SW480 (cell line): ENCODE data around the gene TMEM106B.
"Not testable (repeated sequence)": the region's sequence is repeated elsewhere in the genome, so short reads cannot be mapped to it uniquely, and the experiment has no call there.

ENCODE experiments used
- DNase-seq: peaks from one replicate; pipeline ENCODE4 v3.0.0-alpha.2; 2016; ENCODE audit warnings: low spot score

The TMEM106B gene

DNA sequence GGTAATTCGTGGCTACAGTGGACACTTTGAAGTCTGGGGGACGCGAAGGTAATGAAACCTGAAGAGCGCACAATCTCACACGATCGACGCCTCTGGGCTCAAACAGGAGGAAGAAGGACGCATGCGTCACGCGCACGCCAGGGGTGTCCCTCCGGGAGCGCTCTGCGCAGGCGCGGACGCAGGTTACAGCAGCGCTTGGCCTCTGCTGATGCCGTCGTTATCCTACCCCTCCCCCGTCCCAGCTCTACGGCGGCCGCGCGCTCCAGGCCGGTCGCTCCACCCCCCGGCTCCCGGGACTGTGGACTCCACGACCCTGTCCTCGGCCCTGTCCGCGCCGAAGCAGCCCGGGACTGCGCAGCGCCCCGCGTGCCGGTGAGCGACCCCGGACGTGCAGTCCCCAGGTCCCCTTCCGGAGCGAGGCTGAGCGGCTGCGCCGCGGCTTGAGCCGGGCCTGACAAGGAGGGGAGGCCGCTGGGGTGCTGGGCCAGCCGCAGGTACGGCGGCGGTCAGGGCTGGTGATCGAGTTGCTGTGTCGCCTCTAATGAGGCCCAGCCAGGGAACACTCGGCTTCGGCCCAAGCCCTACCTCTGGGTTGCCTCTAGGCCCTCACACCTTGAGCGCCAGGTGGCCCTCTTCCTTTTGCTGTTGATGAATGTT, at the start of gene TMEM106B:
TMEM106B (plus strand) TSS at position 241 of the 657 bp plus-strand sequence. CDS start 3,517 bp downstream, outside the sequence.
- peak; percentile 99 for DNase-seq

- no peak for DNase-seq
Measured at GRCh38 chr7:12162415-12163113, 48.5 kb upstream of the TMEM106B start.

DNA sequence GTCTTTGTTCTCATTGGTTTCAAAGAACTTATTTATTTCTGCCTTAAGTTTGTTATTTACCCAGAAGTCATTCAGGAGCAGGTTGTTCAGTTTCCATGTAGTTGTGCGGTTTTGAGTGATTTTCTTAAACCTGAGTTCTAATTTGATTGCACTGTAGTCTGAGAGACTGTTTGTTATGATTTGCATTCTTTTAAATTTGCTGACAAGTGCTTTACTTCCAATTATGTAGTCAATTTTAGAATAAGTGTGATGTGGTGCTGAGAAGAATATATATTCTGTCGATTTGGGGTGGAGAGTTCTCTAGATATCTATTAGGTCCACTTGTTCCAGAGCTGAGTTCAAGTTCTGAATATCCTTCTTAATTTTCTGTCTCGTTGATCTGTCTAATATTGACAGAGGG, 43.0 kb upstream of the TMEM106B start:
- not testable (repeated sequence) for DNase-seq

DNA sequence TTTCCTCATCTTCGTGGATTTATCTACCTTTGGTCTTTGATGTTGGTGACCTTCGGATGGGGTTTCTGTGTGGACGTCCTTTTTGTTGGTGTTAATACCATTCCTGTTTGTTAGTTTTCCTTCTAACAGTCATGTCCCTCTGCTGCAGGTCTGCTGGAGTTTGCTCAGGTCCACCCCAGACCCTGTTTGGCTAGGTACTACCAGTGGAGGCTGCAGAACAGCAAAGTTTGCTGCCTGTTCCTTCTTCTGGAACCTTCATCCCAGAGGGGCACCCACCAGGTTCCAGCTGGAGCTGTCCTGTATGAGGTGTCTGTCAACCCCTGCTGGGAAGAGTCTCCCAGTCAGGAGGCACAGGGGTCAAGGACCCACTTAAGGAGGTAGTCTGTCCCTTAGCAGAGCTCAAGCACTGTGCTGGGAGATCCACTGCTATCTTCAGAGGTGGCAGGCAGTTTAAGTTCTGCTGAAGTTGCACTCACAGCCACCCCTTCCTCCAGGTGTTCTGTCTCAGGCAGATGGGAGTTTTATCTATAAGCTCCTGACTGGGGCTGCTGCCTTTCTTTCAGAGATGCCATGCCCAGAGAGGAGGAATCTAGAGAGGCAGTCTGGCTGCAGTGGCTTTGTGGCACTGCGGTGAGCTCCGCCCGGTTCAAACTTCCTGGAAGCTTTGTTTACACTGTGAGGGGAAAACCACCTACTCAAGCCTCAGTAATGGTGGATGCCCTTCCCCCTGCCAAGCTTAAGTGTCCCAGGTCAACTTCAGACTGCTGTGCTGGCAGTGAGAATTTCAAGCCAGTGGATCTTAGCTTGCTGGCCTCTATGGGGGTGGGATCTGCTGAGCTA, 40.9 kb upstream of the TMEM106B start:
- DNase-seq: peak; percentile 39

DNA sequence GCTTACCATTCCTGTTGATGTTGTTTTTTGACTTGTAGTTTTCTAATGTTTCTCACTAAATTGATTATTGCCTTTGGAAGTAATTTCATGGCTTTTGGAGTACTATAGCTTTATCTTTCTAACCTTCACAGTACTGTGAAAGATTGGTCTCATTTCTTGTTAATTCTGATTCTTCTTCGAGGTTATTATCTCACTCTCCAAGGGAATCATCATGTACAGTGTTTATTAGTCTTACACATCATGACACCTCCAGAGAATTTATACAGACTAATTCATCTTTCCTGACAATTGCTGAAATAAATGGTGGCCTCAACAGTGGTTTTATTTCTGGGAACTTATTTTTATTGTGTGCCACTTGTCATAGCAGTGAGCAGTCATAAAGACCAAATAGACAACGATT, 37.4 kb upstream of the TMEM106B start:
- DNase-seq: no peak

GRCh38 chr7:12174931-12175330, 36.2 kb upstream of the TMEM106B start:
- DNase-seq: no peak

DNA sequence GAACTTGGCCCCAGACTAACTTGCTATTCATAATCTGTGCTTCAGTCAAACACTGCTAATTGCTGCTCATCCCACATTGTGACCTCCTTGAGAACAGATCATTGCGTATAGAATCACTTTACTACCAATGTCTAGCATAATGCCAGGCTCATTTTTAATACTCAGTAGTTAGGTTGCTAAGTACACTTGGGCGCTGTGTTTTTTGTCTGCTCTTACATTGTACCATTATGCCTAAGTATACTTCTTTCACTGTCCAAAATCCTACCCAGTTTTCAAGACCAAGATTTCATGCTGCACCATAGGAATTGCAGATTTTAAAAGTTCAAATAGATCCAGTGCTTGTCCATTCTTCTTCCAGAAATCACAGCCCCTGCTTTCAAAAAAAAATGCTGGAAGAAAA, 32.8 kb upstream of the TMEM106B start:
- DNase-seq: no peak

DNA sequence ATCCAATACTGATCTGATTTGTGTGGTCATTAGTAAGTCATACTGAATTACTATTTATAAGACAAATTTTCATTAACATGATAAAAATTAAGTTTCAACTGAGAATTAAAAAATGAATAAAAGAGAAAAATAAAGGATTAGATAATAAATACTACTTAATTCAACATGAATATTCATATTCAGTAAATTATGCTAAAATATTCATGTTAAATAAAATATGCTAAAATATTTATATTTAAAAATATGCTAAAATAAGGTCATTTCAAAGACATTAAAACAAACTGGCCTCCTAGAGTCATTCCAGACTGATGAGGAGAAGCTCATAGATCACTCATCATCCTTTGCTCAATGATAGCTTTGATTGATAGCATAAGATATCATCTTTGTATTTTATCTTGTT, 16.7 kb upstream of the TMEM106B start:
- DNase-seq: no peak

GRCh38 chr7:12196386-12196785, 14.7 kb upstream of the TMEM106B start:
- no peak for DNase-seq

DNA sequence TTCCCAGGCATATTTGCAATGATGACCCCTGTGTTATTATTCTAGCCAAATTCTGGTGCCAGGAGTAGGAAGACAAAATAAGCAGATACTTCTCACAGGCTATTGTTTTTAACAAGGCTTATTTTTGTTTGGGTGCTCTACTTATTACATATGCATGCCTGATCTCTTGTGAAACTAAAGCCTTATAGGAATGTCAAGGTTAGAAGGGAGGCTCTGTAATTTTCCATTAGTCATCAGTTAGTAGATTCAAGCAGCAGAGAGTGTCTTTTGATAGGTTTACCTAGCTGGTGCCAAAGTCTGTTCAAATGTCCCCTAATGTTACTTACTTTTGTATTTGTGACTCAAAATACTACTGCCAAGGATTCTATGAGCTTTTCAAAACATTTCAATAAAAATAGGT, 11.7 kb upstream of the TMEM106B start:
- peak; percentile 85 for DNase-seq

GRCh38 chr7:12207046-12207445, 4.0 kb upstream of the TMEM106B start:
- no peak for DNase-seq

- no peak for DNase-seq
Measured at GRCh38 chr7:12209221-12209620, 1.9 kb upstream of the TMEM106B start.

DNA sequence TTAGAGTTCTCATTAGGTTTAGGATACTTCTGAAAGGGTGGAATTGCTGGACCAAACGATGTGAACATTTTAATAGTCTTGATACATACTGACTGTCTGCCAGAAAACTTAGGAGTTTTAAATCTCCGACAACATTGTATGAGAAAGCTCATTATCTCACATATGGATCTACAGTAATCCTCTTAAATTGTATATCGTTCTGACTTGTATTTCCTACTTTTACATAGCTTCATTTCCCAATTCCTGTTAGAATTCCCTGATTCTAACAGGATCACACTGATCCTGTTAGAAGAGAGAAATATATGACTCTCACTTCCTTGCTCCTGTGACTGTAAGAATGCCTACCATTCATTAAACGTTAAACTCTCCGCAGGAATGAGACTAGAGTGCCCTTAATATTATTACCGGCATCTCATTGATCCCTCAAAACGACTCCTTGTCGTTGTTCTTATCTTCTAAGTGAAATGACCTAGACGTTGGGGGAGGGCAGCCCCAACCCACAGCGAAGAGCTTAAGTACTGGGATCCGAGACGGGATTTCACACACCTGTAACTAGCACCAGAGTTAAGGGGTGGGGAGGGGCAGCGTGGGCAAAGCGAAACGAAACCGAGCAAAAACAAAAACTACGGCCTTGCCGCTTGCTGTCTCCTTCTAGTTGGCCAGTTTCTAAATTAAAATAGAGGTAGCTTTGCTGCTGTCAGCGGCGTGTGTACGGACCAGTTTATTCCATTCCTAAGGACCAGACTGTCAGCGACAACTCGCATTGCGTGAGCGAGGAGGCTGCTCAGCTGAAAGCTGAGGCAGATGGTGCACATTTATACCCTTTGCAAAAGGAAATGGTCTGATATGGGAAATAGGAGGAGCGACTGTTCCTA, 678 bp upstream of the TMEM106B start:
- peak; percentile 77 for DNase-seq

DNA sequence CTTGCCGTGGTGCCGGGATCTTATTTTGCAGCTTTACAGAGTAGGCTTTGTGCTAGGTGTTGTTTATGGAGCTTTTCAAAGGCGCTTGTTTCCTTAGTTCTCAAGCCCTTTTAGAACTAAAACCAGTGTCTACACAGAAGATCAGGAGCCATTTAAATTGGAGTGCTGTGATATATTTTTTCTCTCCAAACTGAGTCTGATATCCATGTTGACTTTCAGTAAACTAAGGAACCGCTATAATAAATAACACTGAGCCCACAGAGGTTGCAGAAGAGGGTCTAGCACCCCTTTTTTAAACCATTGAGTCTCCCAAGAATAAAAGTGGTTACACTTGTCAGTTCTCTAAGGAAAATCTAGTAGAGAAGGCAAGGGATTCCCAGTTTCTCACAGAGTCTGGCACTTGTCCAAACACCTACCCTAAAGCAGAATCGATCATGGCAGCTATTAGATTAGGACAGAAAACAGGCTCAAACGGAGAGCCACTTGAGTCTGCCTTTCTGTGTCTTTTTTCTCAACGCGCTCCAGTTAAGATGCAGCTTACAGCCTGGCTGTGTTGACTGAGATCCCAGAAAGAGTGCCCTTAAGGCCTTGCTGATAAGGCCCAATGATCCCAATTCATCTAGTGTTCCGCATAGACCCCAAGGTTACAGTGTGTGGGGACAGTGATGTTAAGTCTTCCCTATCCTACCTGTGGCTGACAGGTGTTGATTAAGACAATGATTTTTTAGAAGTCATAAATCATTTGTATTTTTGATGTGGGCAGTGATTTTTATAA, 804 bp downstream of the TMEM106B start:
- peak; percentile 32 for DNase-seq

GRCh38 chr7:12217311-12217710, 6.2 kb downstream of the TMEM106B start:
- no peak for DNase-seq

GRCh38 chr7:12220389-12221046, 9.4 kb downstream of the TMEM106B start:
- DNase-seq: no peak

- DNase-seq: no peak
Measured at GRCh38 chr7:12221414-12221813, 10.3 kb downstream of the TMEM106B start.

DNA sequence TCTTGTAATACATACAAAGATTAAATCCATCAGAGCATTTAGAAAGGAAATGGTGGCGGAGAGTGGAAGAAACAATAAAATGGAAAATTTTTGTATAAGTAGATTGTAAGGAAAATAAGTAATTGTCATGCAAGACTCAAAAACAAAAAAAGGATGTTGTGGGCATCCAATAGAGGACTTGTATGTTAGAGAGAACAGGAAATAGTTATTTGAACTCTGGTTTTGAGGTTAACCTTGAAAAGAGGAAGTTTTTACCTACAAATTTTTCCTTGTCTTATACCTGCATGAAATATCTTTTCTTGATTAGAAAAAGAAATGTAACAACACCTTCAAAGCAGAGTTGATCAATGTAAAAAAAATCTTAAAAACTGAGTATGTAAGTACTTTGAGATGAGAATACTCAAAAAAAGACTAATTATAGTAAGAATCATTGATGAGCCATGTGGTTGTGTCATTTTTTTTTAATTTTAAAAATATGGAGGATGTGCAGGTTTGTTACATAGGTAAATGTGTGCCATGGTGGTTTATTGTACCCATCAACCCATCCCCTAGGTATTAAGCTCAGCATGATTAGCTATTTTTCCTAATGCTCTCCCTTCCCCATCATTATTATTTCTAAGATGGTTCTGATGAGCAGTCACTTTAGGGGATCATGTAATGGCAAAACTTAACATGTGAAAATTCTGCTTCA, 11.9 kb downstream of the TMEM106B start:
- no peak for DNase-seq

DNA sequence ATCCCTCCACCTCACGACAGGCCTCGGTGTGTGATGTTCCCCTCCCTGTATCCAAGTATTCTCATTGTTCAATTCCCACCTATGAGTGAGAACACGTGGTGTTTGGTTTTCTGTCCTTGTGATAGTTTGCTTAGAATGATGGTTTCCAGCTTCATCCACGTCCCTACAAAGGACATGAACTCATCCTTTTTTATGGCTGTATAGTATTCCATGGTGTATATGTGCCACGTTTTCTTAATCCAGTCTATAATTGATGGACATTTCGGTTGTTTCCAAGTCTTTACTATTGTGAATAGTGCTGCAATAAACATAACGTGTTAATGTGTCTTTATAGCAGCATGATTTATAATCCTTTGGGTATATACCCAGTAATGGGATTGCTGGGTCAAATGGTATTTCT, 13.9 kb downstream of the TMEM106B start:
- DNase-seq: not testable (repeated sequence)

- DNase-seq: no peak
Measured at GRCh38 chr7:12226756-12227155, 15.7 kb downstream of the TMEM106B start.
